GM21786 (cell line): ENCODE results near the gene UFSP2.

Experiments
- ATAC-seq: cut with Tn5 transposase; IDR thresholded peaks from one replicate; pipeline ENCODE4 v1.9.1; 2021; ENCODE audit not compliant: unreplicated experiment

Gene UFSP2, protein sequence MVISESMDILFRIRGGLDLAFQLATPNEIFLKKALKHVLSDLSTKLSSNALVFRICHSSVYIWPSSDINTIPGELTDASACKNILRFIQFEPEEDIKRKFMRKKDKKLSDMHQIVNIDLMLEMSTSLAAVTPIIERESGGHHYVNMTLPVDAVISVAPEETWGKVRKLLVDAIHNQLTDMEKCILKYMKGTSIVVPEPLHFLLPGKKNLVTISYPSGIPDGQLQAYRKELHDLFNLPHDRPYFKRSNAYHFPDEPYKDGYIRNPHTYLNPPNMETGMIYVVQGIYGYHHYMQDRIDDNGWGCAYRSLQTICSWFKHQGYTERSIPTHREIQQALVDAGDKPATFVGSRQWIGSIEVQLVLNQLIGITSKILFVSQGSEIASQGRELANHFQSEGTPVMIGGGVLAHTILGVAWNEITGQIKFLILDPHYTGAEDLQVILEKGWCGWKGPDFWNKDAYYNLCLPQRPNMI

DNA sequence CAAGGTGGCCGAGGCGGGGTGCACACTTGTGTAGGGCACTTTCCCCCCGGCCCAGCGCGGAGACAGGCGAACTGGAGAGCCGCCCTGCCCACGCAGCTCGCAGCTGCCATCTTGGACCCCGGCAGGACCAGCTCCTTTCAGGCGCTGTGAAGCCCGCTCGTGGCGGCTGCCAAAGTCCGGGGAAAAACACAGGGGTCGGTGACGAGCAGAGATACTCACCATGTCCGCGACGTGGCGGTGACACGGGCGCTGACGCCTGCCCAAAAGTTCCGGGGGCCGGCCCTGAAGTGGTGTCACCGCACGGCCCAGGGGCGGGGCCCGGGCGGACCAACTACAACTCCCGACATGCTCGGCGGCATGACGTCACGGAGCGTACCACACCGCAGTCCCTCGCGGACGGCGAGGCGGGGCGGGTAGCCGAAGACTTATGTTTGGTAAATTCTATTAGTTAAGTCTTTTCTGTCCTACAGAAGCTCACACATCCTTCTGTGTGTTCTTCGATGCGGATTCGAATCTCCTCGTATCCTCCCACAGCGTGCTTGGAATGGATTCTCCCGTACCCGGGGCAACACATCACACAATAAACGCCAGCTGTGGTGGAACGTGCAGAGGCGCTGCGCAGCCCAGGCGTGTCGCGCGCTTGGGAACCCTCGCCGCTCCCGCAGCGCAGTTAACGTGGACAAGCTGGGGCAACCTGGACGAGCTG lies at the start of gene UFSP2:
TSS of gene UFSP2 (minus strand) at position 318 of the 706 bp plus-strand sequence. CDS start at position 222, 96 bp downstream.
- peak; percentile 93 for ATAC-seq

DNA sequence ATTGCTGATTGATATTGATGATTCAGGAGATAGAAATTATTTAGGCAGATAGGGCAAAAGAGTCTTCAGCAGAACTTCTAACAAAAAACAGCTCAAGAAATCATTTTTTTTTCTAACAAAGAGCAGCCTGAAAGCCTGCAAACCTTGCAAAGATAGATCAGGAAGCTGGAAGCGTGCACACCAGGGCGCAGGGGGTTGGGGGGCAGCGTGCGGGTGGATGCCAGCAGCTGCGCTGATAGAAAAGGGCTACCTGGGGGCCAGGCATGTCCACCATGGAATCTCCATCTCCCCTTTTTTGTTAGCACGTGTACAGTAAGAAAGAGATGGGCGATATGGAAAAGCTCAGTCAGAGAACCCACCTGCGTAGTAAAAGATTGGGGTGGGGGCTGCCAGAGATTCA lies 47.5 kb upstream of the UFSP2 start:
- ATAC-seq: no peak

DNA sequence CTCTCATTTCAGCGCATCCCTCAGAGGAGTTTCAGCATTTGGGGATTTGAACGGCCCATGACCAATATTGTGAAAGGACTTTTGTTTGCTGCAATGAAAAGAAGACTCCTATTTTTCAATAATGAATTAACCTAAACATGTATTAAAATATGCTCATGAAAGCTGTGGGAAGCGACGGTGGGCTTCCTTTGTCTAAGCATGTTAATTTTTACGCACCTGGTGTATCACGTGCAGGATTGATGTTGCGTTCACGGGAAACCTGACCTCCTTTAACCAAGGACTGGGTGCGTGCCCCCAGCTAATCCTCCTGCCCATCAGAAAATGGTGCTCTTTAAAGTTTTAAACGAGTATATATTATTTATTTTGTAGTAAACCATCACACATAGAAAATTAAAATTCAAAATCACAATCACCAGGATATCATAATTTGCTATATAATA lies 46.4 kb upstream of the UFSP2 start:
- peak; percentile 2 for ATAC-seq

DNA sequence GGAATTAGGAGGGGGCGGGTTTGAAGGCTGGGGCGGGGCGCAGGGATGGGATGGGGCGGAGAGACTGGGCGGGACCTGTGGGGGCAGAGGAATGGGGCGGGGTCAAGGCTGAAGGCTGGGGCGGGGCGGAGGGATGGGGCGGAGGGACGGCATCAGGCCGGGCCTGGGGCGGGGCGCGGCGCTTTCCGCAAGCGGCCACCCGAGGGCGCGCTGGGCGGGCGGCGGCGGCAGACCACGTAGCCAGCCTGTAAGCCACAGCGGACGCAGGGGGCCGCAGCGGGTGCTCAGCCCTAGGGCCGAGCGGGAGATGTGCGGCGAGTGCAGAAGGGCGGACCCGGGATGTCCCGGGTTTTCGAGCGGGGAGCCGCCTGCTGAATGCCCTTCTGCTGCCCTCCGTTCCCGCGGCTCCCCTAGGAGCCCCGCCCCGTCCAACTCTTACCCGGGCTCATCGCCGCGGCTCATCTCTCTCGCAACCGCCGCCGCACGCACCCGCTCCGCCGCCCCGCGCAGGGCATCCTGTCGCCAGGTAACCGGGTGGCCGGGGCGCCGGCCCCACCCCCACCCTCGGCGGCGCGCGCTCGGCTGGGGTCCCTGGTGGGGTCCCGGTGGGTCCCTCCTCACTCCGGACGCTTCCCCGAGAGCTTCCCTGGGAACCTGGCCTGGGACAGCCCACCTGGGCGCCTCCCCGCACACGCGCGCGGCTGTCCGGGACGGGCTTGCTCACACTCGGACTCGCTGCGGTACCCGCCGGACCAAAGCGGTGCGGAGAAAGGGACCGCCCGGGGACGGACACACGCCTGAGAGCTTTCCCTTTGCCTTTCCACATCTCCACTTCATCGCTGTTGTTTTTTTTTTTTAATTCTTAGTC lies 45.7 kb upstream of the UFSP2 start, which contains the start of gene CCDC110:
TSS of gene CCDC110 (minus strand) at position 499 of the 868 bp plus-strand sequence. CDS start at position 449, 50 bp downstream.
- ATAC-seq: peak; percentile 90

DNA sequence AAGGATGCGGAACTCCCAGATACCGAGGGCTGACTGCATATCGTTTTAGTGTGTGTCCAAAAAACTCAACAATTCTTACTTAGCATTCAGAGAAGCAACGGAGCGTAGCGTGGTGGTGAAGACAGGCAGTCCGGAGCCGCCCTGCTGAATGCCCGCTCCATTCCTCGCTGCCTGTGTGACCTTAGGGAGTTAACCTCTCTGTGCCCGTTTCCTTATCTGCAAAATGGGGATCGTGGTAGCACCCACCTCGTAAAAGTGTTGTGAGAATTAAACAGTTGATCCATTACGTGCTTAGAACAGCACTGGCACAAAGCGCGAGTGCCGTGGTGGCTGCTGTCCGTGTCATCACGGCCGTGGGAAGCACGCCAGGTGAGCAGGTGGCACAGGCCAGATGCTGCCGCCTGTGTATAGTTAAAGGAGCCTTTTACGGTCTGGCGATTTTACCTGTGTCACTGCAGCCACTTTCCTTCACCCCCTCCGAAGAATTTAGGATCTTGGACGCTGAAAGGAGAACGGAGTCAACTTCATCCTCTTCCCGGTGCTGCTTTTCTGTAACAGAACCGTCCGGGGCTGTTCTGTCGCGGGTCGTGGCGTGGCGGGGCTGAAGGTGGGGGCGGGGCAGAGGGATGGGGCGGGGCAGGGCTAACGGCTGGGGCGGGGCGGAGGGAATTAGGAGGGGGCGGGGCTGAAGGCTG lies 44.9 kb upstream of the UFSP2 start:
- ATAC-seq: no peak

DNA sequence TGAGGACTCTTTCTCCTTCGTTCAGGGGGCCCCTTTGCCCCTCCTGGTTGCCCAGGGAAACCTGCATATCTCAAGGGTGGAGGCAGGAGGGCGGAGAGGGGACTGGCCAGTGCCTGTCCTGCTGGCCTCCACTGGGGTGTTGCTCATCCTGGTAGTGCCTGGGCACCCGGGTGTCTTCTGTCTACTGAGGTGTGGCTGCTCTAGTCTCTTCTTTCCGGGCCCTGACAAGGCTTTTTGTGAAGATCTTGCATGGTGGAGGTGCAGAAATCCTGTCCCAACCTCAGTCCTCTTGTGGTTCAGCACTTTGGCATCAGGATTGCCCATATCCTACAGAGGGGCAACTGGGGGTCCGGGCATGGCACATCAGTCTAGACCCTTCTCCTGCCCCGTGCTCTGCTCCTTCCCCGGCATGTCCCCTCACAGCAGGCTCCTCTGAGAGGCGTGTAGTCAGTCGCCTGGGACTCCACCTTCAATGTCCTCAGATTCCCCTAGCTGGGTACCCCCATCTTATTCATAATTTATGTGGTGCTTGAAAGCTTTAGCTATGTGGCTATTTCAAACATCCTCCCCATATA lies 43.9 kb upstream of the UFSP2 start:
- no peak for ATAC-seq

DNA sequence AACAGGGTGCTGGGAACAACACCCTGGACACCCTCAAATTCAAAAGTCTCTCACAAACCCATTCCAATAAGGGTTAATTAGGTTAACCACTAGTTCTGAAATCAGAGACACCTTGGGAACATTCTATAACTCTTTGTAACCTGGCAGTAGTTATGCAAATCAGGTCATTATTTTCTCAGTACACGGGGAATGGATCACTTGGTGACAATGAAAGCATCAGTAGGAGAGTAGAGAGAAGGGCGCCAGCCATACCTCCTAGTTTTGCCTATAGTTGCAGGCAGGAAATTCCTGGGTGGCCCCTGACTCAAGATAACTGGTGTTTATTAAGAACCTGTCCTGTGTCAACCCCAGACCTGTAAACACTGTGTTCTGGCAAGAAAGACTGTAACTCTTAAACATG lies 43.2 kb upstream of the UFSP2 start:
- ATAC-seq: no peak

DNA sequence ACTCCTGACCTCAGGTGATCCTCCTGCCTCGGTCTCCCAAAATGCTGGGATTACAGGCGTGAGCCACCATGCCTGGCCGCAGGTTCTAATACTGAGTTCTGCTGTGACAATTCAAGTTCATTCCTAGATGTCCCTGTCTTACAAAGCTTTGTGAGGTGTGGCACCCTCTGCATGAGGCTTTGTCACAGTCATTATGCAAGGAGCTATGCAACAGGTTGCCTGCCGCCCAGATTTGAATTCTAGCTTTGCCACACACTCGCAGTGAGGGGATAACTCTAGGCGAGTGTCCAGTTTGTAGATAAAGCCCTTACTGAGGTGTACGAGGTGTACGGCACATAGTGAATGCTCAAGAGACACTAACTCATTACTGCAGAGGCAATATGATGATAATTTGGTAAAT lies 42.2 kb upstream of the UFSP2 start:
- ATAC-seq: no peak

DNA sequence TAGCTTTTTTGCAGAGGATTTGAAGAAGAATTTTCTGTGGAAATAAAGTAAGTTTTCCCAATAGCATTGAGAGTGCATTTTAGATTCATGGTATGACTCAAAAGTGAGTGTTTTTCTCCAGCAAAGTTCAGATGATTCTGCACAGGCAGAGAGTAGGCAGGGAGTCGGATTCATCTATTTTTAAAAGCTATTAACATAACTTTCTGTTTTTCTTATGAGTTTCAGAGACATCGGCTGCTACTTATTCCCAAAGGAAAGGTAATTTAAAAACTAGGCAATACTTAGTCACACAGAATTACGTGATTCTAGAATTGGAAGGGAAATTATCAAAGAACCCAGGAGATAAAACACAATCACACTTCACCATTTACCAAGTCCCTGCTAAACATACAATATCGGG lies 41.3 kb upstream of the UFSP2 start:
- no peak for ATAC-seq

DNA sequence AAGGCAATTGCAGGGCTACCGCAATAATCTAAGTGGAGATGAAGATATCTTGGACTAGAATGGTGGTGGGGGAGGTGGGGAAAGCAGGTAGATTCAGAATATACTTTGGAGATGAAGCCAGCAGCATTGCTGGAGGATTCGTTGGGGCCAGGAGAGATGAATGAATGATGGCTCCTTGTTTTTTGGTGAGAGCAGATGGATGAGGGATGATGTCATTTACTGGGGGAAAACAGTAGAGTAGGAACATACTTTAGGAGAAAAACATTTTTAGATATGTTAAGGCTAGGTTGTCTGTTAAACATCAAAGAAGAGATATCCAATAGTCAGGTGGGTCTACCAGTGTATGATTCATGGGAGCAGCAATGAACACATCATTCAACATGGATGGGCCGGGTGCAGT lies 39.9 kb upstream of the UFSP2 start:
- ATAC-seq: no peak

DNA sequence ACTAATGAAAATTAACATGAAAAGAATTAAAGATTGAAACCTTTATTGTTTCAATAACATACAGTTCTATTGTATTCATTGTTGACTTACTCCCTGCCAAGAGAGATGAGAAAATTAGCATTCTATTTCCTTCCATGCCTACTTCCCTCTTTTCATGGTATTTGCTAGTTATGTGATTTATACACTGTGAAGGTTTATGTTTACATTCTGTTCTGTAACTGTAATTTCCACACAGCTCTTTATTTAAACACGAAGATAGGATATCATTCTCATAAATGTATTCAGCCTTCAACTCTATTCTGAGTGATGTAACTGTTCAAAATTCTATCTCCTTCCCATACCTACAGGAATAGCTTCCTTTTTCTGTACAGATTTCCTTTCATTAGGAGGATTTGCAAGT lies 39.1 kb upstream of the UFSP2 start:
- no peak for ATAC-seq

DNA sequence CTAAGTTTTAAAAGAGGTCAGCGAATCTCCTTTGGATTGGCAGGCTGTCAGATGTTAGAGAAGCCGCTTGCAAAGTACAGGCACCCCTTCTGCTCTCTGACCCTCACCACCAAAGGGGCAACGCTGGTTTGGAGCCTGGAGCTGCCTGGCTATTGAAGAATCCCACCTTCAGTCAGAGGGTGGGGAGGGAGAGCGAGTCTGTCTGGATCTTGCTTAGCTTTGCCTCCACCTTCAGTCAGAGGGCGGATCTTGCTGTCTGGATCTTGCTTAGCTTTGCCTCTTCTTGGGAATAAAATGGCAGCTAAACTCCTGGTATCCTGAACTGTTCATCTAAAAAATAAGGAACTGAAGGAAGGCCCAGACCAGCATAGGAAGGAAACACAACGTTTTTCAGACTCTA lies 38.4 kb upstream of the UFSP2 start:
- no peak for ATAC-seq

DNA sequence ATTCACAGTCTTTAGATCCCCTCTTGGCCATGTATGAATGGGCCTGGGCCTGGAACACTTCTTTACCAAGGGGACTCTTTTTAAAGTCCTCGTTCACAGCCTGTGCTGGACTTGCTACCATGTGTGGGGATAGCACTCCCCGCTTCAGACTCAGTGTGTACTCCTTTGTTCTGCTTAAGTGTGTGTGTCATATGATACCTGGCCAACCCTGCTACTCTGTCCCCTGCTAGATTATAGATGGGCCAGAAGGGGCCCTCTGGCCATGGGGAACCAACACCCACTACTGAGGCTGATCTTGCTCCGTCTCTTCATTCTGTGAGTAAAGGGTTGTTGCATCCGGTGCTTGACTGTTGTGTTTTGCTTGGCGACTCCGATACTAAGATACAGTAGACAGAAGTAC lies 37.8 kb upstream of the UFSP2 start:
- no peak for ATAC-seq

DNA sequence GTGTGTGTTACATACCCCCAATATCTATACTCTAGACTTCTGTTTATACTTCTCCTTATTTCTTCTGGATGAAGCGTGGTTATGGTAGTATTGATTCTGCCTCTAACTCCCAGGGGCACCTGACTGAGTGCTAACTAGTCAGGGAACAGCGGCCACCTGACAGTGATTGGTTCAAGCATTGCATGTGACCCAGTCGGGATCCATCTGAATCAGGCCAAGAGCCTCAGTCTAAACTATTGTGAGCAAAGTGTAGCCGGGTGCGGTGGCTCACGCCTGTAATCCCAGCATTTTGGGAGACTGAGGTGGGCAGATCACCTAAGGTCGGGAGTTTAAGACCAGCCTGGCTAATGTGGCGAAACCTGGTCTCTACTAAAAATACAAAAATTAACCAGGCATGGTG lies 35.8 kb upstream of the UFSP2 start:
- ATAC-seq: no peak

DNA sequence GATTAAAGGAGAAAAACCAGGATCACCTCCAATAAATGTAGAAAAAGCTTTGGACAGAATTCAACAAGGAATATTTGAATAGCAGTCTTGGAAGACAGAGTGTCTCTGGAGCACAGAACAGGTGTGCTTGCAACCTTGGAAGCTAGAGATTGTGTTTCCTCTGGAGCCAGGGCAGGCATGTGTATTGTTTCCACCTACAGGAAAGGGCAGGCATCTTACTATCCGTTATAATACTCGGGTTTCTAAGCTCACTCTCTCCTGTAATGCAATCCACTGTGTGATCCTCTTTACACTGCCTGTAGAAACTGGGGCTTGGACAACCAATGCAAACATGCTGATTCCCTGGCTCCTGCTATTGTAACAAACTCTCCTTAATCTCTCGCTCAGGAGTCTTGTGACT lies 31.4 kb upstream of the UFSP2 start:
- ATAC-seq: no peak

DNA sequence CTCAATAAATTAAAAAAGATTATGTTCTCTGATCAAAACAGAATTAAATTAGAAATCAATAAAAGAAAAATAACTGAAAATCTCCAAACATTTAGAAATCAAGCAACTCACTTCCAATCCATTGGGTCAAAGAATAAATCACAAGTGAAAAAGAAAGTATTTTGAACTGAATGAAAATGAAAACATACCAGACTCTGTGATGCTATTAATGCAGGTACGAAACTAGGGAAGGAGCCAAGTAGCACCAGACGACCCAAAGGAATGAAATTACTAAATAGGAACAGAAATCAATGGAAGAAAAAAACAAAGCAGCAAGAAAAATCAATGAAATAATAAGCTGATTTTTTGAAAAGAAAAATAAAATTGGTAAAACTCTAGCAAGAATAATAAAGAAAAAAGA lies 30.4 kb upstream of the UFSP2 start:
- no peak for ATAC-seq

DNA sequence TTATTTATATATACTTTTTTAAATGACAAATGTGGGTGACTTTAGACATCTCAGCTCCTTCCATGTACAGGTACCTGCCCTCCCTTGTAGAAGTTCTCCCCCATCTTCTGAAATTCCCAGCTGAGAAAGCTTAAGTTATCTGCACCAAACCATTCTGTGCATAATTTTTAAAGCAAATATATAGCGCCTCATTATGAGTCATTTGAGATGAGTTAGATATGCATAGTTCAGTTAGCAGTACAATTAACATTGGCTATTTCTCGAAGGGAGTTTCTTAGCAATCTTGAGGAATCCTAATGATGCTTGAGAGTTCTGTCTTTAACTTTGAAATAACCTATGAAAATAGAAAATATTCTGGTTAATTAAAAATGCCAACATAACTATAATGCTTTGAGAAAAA lies 19.4 kb upstream of the UFSP2 start:
- no peak for ATAC-seq

DNA sequence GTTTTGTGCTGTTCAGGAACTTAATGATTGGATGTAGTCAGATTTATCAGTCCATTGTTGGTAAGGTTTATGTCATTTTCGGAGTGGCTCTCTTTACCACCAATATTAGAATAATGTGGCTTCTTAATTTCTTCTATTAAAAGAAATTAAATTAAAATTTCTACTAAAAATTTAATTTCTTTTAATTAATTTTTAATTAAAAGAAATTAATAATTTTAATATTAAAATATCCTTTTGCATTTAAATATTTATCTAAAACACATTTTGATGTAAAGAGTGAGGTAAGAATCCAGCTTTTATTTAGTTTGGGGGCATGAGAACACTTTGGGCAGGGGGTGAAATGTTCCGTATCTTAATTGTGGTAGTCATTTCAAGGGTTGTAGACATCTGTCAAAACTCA lies 15.7 kb upstream of the UFSP2 start:
- ATAC-seq: no peak

DNA sequence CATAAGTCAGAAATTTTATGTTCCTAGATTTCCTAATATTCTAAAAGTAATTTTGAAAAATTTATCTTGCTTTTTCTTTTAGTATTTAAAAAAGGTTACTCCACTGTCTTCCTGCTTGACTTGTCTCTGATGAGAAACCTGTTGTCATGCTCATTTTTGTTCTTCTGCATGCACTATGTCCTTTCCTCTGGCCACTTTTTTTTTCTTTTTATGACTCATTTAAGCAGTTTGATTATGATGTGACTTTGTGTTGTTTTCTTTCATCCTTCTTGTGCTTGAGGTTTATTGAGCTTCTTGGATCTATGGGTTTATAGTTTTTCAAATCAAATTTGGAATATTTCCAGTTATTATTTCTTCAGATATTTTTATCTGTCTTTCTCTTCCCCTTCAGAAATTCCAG lies 12.0 kb upstream of the UFSP2 start:
- ATAC-seq: no peak

DNA sequence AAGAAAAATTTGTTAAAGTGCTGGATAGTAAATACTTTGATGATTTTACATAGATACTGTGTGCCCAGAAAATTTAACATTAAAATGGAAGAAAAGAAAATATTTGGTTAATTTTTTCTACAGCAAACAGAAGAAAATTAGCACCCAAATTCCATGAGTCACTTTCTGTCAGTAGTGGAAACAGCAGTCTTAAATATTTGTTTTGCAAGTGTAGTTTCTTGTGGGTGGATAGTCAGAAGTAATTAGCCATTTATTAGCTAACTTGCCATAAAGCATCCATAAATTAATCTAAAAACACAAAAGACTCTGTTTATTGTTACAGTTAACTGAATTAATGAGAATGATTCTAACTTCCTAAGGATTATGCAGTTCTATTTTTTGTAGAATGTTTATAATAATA lies 9.7 kb upstream of the UFSP2 start:
- no peak for ATAC-seq
